Measurements from ENCODE around the gene NCAM1. TPM values are rescaled to one million over a fixed set of nuclear protein-coding genes. Genes with fewer than 3 reads are reported as not detected.

The NCAM1 gene
- total and polyA plus RNA-seq, 9 of the 15 experiments (the other 6 are each of a cell fraction or from before 2014, with no cell fraction given), result 0.09 to 0.23 TPM; not detected in 7

GRCh38 chr11:113276466-113276865 lies 315.2 kb downstream of the NCAM1 start:
- in situ Hi-C loops (cut with MboI), result no loop called here
- CTCF ChIA-PET (ENCODE audit: low intra/inter-chr PET ratio), result no interaction called here
- POLR2A ChIA-PET, result no interaction called here
- no peak for TF ChIP-seq ATF6 (CRISPR knock-in tag; IDR thresholded peaks at IDR 0.05)
- no peak for TF ChIP-seq ZNF740 (CRISPR knock-in tag; IDR thresholded peaks at IDR 0.05)
- TF ChIP-seq ZNF740 (tag; IDR thresholded peaks at IDR 0.05), result no peak
- TF ChIP-seq ELF4 (CRISPR knock-in tag; IDR thresholded peaks at IDR 0.05), result no peak
- no peak for TF ChIP-seq MEIS2 (IDR thresholded peaks at IDR 0.05; ENCODE audit: partially characterized antibody)
- TF ChIP-seq EHMT2 (IDR thresholded peaks at IDR 0.05), result no peak
- no peak for TF ChIP-seq CEBPZ (IDR thresholded peaks at IDR 0.05; ENCODE audit: borderline replicate concordance, low read depth, low read length)
- TF ChIP-seq LEF1 (IDR thresholded peaks at IDR 0.05), result no peak
- TF ChIP-seq E2F5 (CRISPR knock-in tag; IDR thresholded peaks at IDR 0.05), result no peak
- TF ChIP-seq PTTG1 (tag; IDR thresholded peaks at IDR 0.05; ENCODE audit: low read depth), result no peak
- TF ChIP-seq ETV1 (tag; conservative IDR thresholded peaks at IDR 0.05; ENCODE audit: low read depth), result no peak

More at GRCh38 chr11:113276466-113276865, 315.2 kb downstream of the NCAM1 start:
- no peak for FAIRE-seq
- Histone ChIP-seq H3K9ac (ENCODE audit: insufficient read depth in 1 of 2, low read depth in 2 of 2, low read length in 2 of 2) (no peak overlapping the region), H3K9me1 (ENCODE audit: control insufficient read depth, insufficient read depth, low read length) (no peaks in the 10 kb centered on the region), H3K36me3 (ENCODE audit: control insufficient read depth, insufficient read depth, low read length) (no peaks in the 10 kb centered on the region), H3K4me2 (ENCODE audit: insufficient read depth, low read length) (no peak overlapping the region), H3K4me1 (replicated peaks in 1 of 2; ENCODE audit: control insufficient read depth in 2 of 2, insufficient read depth in 2 of 2, low read length in 2 of 2) (no peaks in the 10 kb centered on the region), H3K27me3 (ENCODE audit: control insufficient read depth in 2 of 2, insufficient read depth in 2 of 2, low read length in 2 of 2) (peaks cover 33 to 48% of the 10 kb centered on the region in 2 experiments), H2AFZ (ENCODE audit: low read depth, low read length) (no peak overlapping the region), H4K20me1 (replicated peaks; ENCODE audit: control insufficient read depth, insufficient read depth, low read length) (no peaks in the 10 kb centered on the region), H3K4me3 (no peak overlapping the region), H3K79me2 (ENCODE audit: control insufficient read depth, insufficient read depth, low read length) (no peaks in the 10 kb centered on the region), H3K27ac (ENCODE audit: extremely low read depth, low read depth, low read length) (no peak overlapping the region), H3K9me3 (replicated peaks; ENCODE audit: control insufficient read depth, insufficient read depth, low read depth, low read length) (no peaks in the 10 kb centered on the region)
- WGBS (ENCODE audit: insufficient coverage, low coverage, missing lambda C conversion rate), result 0% methylated on average over 2 of the region's 2 CpGs
- no TSS peak for BruUV-seq (replicated peaks)
- no peak for ATAC-seq
- DNase-seq (ENCODE audit: extremely low read depth in 1 of 4, low spot score in 3 of 4), result no peak
- intact Hi-C loops (cut with micrococcal nuclease), result no loop called here

Measured in K562 (cell line).